Endothelial cell (in vitro differentiated cells): ENCODE results near the gene CNTNAP5. TPM values are rescaled to one million over a fixed set of nuclear protein-coding genes. Genes with fewer than 3 reads are reported as not detected.

Source experiments
- DNase-seq: peaks from one replicate; pipeline ENCODE4 v3.0.0; 2021; ENCODE audit warnings: low spot score
- H3K27ac Mint-ChIP-seq: one replicate; pipeline ENCODE4 v1.8.0; 2021; ENCODE audit warnings: mixed read lengths, inconsistent platforms; ENCODE audit not compliant: unreplicated experiment
- H3K27me3 Mint-ChIP-seq: one replicate; pipeline ENCODE4 v1.8.0; 2021; ENCODE audit warnings: mild to moderate bottlenecking, moderate library complexity, mixed read lengths, inconsistent platforms; ENCODE audit not compliant: unreplicated experiment
- H3K36me3 Mint-ChIP-seq: one replicate; pipeline ENCODE4 v1.8.0; 2021; ENCODE audit warnings: mild to moderate bottlenecking, low read depth, mixed read lengths, inconsistent platforms; ENCODE audit not compliant: unreplicated experiment
- H3K4me1 Mint-ChIP-seq: one replicate; pipeline ENCODE4 v1.8.0; 2021; ENCODE audit warnings: mild to moderate bottlenecking, mixed read lengths, inconsistent platforms; ENCODE audit not compliant: unreplicated experiment
- H3K4me3 Mint-ChIP-seq: one replicate; pipeline ENCODE4 v1.8.0; 2021; ENCODE audit warnings: mild to moderate bottlenecking, mixed read lengths, inconsistent platforms; ENCODE audit not compliant: unreplicated experiment
- H3K9me3 Mint-ChIP-seq: one replicate; pipeline ENCODE4 v1.8.0; 2021; ENCODE audit warnings: mixed read lengths, inconsistent platforms; ENCODE audit not compliant: unreplicated experiment
- CTCF ChIP-seq: fragments of 200-600 bp; sonication (generic); IDR thresholded peaks from one replicate; pipeline ENCODE4 v1.5.0; 2021; ENCODE audit warnings: antibody characterized with exemption; ENCODE audit not compliant: unreplicated experiment
- total RNA-seq: library from RNA; stranded (reverse); fragmentation: NEBNext Ultra II Directional; extraction: Animal tissue kit (Norgen Biotek cat#: 25700); gene quantifications from one replicate; pipeline ENCODE4 v1.2.1, GENCODE V29; 2021; ENCODE audit not compliant: unreplicated experiment

CNTNAP5 gene
- total RNA-seq, 1 donor from 2014 or later: 5.0 TPM

- Mint-ChIP-seq H3K36me3 (no peaks in the 10 kb centered on the region), H3K9me3 (no peaks in the 10 kb centered on the region)
Observed at GRCh38 chr2:124894199-124894598, 869.1 kb downstream of the CNTNAP5 start.

GRCh38 chr2:124898827-124899226, 873.7 kb downstream of the CNTNAP5 start:
- DNase-seq: no peak
- no peak overlapping the region for H3K4me3 Mint-ChIP-seq
- H3K27me3 Mint-ChIP-seq: no peaks in the 10 kb centered on the region
- H3K4me1 Mint-ChIP-seq: no peaks in the 10 kb centered on the region
- H3K27ac Mint-ChIP-seq: no peak overlapping the region
- TF ChIP-seq CTCF: no peak
- no peaks in the 10 kb centered on the region for H3K9me3 Mint-ChIP-seq
- H3K36me3 Mint-ChIP-seq: no peaks in the 10 kb centered on the region

More at GRCh38 chr2:124894199-124894598, 869.1 kb downstream of the CNTNAP5 start:
- Mint-ChIP-seq H3K27me3 (no peaks in the 10 kb centered on the region), H3K27ac (no peak overlapping the region), H3K4me3 (no peak overlapping the region), H3K4me1 (no peaks in the 10 kb centered on the region)
- DNase-seq: no peak
- no peak for TF ChIP-seq CTCF

GRCh38 chr2:124908411-124908810, 883.3 kb downstream of the CNTNAP5 start:
- no peaks in the 10 kb centered on the region for H3K9me3 Mint-ChIP-seq
- peaks cover 1% of the 10 kb centered on the region for H3K27me3 Mint-ChIP-seq
- no peak overlapping the region for H3K27ac Mint-ChIP-seq
- no peaks in the 10 kb centered on the region for H3K36me3 Mint-ChIP-seq
- no peak overlapping the region for H3K4me3 Mint-ChIP-seq
- no peaks in the 10 kb centered on the region for H3K4me1 Mint-ChIP-seq
- no peak for DNase-seq
- no peak for TF ChIP-seq CTCF

- H3K36me3 Mint-ChIP-seq: no peaks in the 10 kb centered on the region
Observed at GRCh38 chr2:124911560-124911959, 886.5 kb downstream of the CNTNAP5 start.

GRCh38 chr2:124913868-124914267, 888.8 kb downstream of the CNTNAP5 start:
- no peaks in the 10 kb centered on the region for H3K9me3 Mint-ChIP-seq
- no peak overlapping the region for H3K27ac Mint-ChIP-seq
- peaks cover 3% of the 10 kb centered on the region for H3K4me1 Mint-ChIP-seq
- no peaks in the 10 kb centered on the region for H3K36me3 Mint-ChIP-seq
- DNase-seq: no peak
- no peak for TF ChIP-seq CTCF
- H3K27me3 Mint-ChIP-seq: no peaks in the 10 kb centered on the region
- H3K4me3 Mint-ChIP-seq: no peak overlapping the region

More at GRCh38 chr2:124911560-124911959, 886.5 kb downstream of the CNTNAP5 start:
- Mint-ChIP-seq H3K9me3 (no peaks in the 10 kb centered on the region), H3K4me3 (no peak overlapping the region), H3K27me3 (no peaks in the 10 kb centered on the region), H3K27ac (no peak overlapping the region), H3K4me1 (peaks cover 3% of the 10 kb centered on the region)
- no peak for TF ChIP-seq CTCF
- no peak for DNase-seq
